Liver (tissue), 9 donors: ENCODE measurements around the gene SLC25A22. TPM values are rescaled to one million over a fixed set of nuclear protein-coding genes. Genes with fewer than 3 reads are reported as not detected.
A peak's percentile ranks its signal among the peaks of the same experiment; 100 is the strongest.

ENCODE experiments used
- DNase-seq: peaks from one replicate; pipeline ENCODE4 v3.0.0-alpha.2; 2017; ENCODE audit warnings: low spot score
- H3K27ac ChIP-seq, 2 donors: one replicate each; pipeline ENCODE4 v1.7.0; 2013; ENCODE audit warnings: inconsistent platforms in 2 of 2, low read length in 2 of 2, control low read depth in 1 of 2, low read depth in 1 of 2, mild to moderate bottlenecking in 1 of 2
- H3K27me3 ChIP-seq, 4 donors: one replicate each; pipeline versions ENCODE4 v1.6.1 to v1.7.0; 2013; ENCODE audit warnings: low read length in 3 of 4, inconsistent platforms in 1 of 4, mild to moderate bottlenecking in 1 of 4, moderate library complexity in 1 of 4; ENCODE audit not compliant: control insufficient read depth in 4 of 4, insufficient read depth in 4 of 4
- H3K36me3 ChIP-seq, 4 donors: one replicate each; pipeline versions ENCODE4 v1.6.1 to v1.7.0; 2013; ENCODE audit warnings: low read length in 3 of 4, mild to moderate bottlenecking in 3 of 4, low read depth in 1 of 4, moderate library complexity in 1 of 4; ENCODE audit not compliant: control insufficient read depth in 4 of 4, insufficient read depth in 3 of 4
- H3K4me1 ChIP-seq, 4 donors: one replicate each; pipeline versions ENCODE4 v1.6.1 to v1.7.0; 2013; ENCODE audit warnings: low read length in 3 of 4, mild to moderate bottlenecking in 3 of 4, moderate library complexity in 1 of 4; ENCODE audit not compliant: control insufficient read depth in 4 of 4, insufficient read depth in 4 of 4
- H3K4me3 ChIP-seq, 3 donors: one replicate each; pipeline versions ENCODE4 v1.6.1 to v1.7.0; 2013; ENCODE audit warnings: low read length in 3 of 3, control low read depth in 1 of 3, low read depth in 1 of 3, mild to moderate bottlenecking in 1 of 3
- H3K9ac ChIP-seq, 2 donors: one replicate each; pipeline ENCODE4 v1.7.0; 2013; ENCODE audit warnings: low read length in 2 of 2, mild to moderate bottlenecking in 2 of 2, moderate library complexity in 2 of 2, control low read depth in 1 of 2, low read depth in 1 of 2
- H3K9me3 ChIP-seq, 4 donors: one replicate each; pipeline versions ENCODE4 v1.6.1 to v1.7.0; 2013; ENCODE audit warnings: low read length in 3 of 4; ENCODE audit not compliant: control insufficient read depth in 4 of 4
- EGR1 ChIP-seq, 2 donors: IDR thresholded peaks; 2 replicates each; pipeline ENCODE4 v1.6.1; 2016 to 2018; ENCODE audit warnings: antibody characterized with exemption in 2 of 2, low read depth in 2 of 2
- FOXA1 ChIP-seq: IDR thresholded peaks from 2 replicates; pipeline ENCODE4 v1.6.1; 2016; ENCODE audit warnings: antibody characterized with exemption
- FOXA2 ChIP-seq: IDR thresholded peaks from 2 replicates; pipeline ENCODE4 v1.6.1; 2016; ENCODE audit warnings: antibody characterized with exemption
- GABPA ChIP-seq, 2 donors: IDR thresholded peaks in 1 of 2; conservative IDR thresholded peaks in 1 of 2; 2 replicates each; pipeline ENCODE4 v1.6.1; 2016; ENCODE audit warnings: antibody characterized with exemption in 2 of 2, mild to moderate bottlenecking in 1 of 2, moderate library complexity in 1 of 2
- HNF4A ChIP-seq, 2 donors: conservative IDR thresholded peaks; 2 replicates each; pipeline ENCODE4 v1.6.1; 2016; ENCODE audit warnings: antibody characterized with exemption in 2 of 2, mild to moderate bottlenecking in 2 of 2
- HNF4G ChIP-seq: IDR thresholded peaks from 2 replicates; pipeline ENCODE4 v1.6.1; 2016; ENCODE audit warnings: antibody characterized with exemption
- JUND ChIP-seq, 2 donors: IDR thresholded peaks; 2 replicates each; pipeline ENCODE4 v1.6.1; 2016; ENCODE audit warnings: antibody characterized with exemption in 2 of 2
- MAX ChIP-seq: IDR thresholded peaks from 2 replicates; pipeline ENCODE4 v1.6.1; 2016; ENCODE audit warnings: antibody characterized with exemption
- NR2F2 ChIP-seq: IDR thresholded peaks from 2 replicates; pipeline ENCODE4 v1.6.1; 2016; ENCODE audit warnings: antibody characterized with exemption
- RAD21 ChIP-seq, 2 donors: IDR thresholded peaks; 2 replicates each; pipeline ENCODE4 v1.6.1; 2016; ENCODE audit warnings: antibody characterized with exemption in 2 of 2, mild to moderate bottlenecking in 2 of 2
- REST ChIP-seq: IDR thresholded peaks from 2 replicates; pipeline ENCODE4 v1.6.1; 2016; ENCODE audit warnings: antibody characterized with exemption, mild to moderate bottlenecking
- RXRA ChIP-seq, 2 donors: IDR thresholded peaks; 2 replicates each; pipeline ENCODE4 v1.6.1; 2017 to 2018; ENCODE audit warnings: antibody characterized with exemption in 2 of 2, mild to moderate bottlenecking in 1 of 2
- SP1 ChIP-seq: IDR thresholded peaks from 2 replicates; pipeline ENCODE4 v1.6.1; 2018; ENCODE audit warnings: antibody characterized with exemption, mild to moderate bottlenecking
- TAF1 ChIP-seq: conservative IDR thresholded peaks from 2 replicates; pipeline ENCODE4 v1.6.1; 2016; ENCODE audit warnings: antibody characterized with exemption, mild to moderate bottlenecking
- YY1 ChIP-seq: IDR thresholded peaks from 2 replicates; pipeline ENCODE4 v1.6.1; 2016; ENCODE audit warnings: antibody characterized with exemption, mild to moderate bottlenecking
- ZBTB33 ChIP-seq: IDR thresholded peaks from 2 replicates; pipeline ENCODE4 v1.6.1; 2016; ENCODE audit warnings: antibody characterized with exemption
- WGBS: extraction: QIAGEN DNeasy Blood & Tissue Kit; methylation state at CpG from one replicate; pipeline ENCODE4 v1.1.7; 2013; 5-methylcytosine and 5-hydroxymethylcytosine counted together
- polyA plus RNA-seq, 2 donors: library from polyadenylated mRNA; stranded (reverse) in 1 of 2; unstranded in 1 of 2; fragments of 200-250 nt in 1 of 2; fragments of >200 nt in 1 of 2; fragmentation: Nextera tagmentation in 1 of 2; extraction: Ambion mirVana in 1 of 2; gene quantifications; one replicate each; pipeline versions ENCODE4 v1.2.1 to v1.2.3, GENCODE V29; 2013 to 2015
- total RNA-seq, 2 donors: library from RNA; depleted of rRNA; stranded (reverse); fragments of >200 nt; gene quantifications; one replicate each; pipeline ENCODE4 v1.2.3, GENCODE V29; 2014
- TF ChIP-seq, protein P1 (sequence below): IDR thresholded peaks from 2 replicates; pipeline ENCODE4 v1.6.1; 2016; ENCODE audit warnings: antibody characterized with exemption
- TF ChIP-seq, protein P2 (sequence below): fragments of 150-350 bp; IDR thresholded peaks from 2 replicates; pipeline ENCODE4 v1.5.1; 2017; ENCODE audit warnings: improper control_type of control experiment, low read depth, low read length; ENCODE audit not compliant: missing input control
- donor health status: healthy.
- donor health status: healthy.
- donor health status: healthy.
- donor health status: healthy.
- donor health status: healthy.

Gene SLC25A22
- total and polyA plus RNA-seq, 4 donors = 5.3 to 26.8 (median 12.1) TPM

GRCh38 chr11:831961-832528, 34.0 kb upstream of the SLC25A22 start:
- H3K27me3 ChIP-seq = no peaks in the 10 kb centered on the region
- H3K36me3 ChIP-seq = peaks cover 0 to 4% (median 2%) of the 10 kb centered on the region in 4 donors
- H3K9ac ChIP-seq = peak overlapping the region in 1 of 2 donors; percentile 16
- DNase-seq = no peak
- H3K27ac ChIP-seq = peak overlapping the region in 1 of 2 donors; percentile 46
- peaks cover 39 to 81% (median 59%) of the 10 kb centered on the region in 4 donors for H3K4me1 ChIP-seq
- peak overlapping the region in 1 of 3 donors; percentile 85 for H3K4me3 ChIP-seq
- no peaks in the 10 kb centered on the region for H3K9me3 ChIP-seq
- whole genome bisulfite sequencing = 80% methylated on average over 23 of the region's 23 CpGs
- TF ChIP-seq, protein P1, sequence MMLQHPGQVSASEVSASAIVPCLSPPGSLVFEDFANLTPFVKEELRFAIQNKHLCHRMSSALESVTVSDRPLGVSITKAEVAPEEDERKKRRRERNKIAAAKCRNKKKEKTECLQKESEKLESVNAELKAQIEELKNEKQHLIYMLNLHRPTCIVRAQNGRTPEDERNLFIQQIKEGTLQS = no peak
- TF ChIP-seq SP1 (no peak), HNF4G (no peak), NR2F2 (no peak), FOXA2 (no peak), ZBTB33 (no peak), RXRA (IDR thresholded peaks at IDR 0.05) (no peak), JUND (IDR thresholded peaks at IDR 0.05) (no peak), MAX (no peak), FOXA1 (no peak), TAF1 (no peak), REST (no peak), RAD21 (IDR thresholded peaks at IDR 0.05) (no peak), EGR1 (IDR thresholded peaks at IDR 0.05; ENCODE audit: low read depth in 2 of 2) (no peak), HNF4A (conservative IDR thresholded peaks at IDR 0.05) (no peak), YY1 (no peak), GABPA (IDR thresholded peaks at IDR 0.05 in 1 of 2, conservative IDR thresholded peaks at IDR 0.05 in 1 of 2) (no peak)
- TF ChIP-seq, protein P2, sequence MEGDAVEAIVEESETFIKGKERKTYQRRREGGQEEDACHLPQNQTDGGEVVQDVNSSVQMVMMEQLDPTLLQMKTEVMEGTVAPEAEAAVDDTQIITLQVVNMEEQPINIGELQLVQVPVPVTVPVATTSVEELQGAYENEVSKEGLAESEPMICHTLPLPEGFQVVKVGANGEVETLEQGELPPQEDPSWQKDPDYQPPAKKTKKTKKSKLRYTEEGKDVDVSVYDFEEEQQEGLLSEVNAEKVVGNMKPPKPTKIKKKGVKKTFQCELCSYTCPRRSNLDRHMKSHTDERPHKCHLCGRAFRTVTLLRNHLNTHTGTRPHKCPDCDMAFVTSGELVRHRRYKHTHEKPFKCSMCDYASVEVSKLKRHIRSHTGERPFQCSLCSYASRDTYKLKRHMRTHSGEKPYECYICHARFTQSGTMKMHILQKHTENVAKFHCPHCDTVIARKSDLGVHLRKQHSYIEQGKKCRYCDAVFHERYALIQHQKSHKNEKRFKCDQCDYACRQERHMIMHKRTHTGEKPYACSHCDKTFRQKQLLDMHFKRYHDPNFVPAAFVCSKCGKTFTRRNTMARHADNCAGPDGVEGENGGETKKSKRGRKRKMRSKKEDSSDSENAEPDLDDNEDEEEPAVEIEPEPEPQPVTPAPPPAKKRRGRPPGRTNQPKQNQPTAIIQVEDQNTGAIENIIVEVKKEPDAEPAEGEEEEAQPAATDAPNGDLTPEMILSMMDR = no peak
